HUES48 (cell line): ENCODE measurements around the gene RPL36A.

Source experiments
- H3K27ac ChIP-seq: one replicate; pipeline ENCODE4 v1.7.0; 2013; ENCODE audit warnings: low read depth, low read length, inconsistent platforms
- H3K27me3 ChIP-seq: 2 replicates; pipeline ENCODE4 v1.6.1; 2013; ENCODE audit warnings: mild to moderate bottlenecking, low read length; ENCODE audit not compliant: control insufficient read depth, insufficient read depth
- H3K36me3 ChIP-seq: 2 replicates; pipeline ENCODE4 v1.6.1; 2013; ENCODE audit warnings: low read length; ENCODE audit not compliant: control insufficient read depth, insufficient read depth
- H3K4me1 ChIP-seq: 2 replicates; pipeline ENCODE4 v1.6.1; 2013; ENCODE audit warnings: mild to moderate bottlenecking, low read length; ENCODE audit not compliant: control insufficient read depth, insufficient read depth
- H3K4me3 ChIP-seq: 2 replicates; pipeline ENCODE4 v1.5.1; 2013; ENCODE audit warnings: mild to moderate bottlenecking, low read depth, low read length
- H3K9ac ChIP-seq: 2 replicates; pipeline ENCODE4 v1.6.1; 2013; ENCODE audit warnings: mild to moderate bottlenecking, low read depth, low read length, moderate library complexity
- H3K9me3 ChIP-seq: 2 replicates; pipeline ENCODE4 v1.6.1; 2013; ENCODE audit warnings: low read length; ENCODE audit not compliant: control insufficient read depth, insufficient read depth

The RPL36A gene

GRCh38 chrX:101393530-101394305 lies 2.9 kb downstream of the RPL36A start:
- Histone ChIP-seq H3K27ac (peak overlapping the region; percentile 1), H3K4me3 (no peak overlapping the region; the same call in 1 of the 2 replicates), H3K9ac (no peak overlapping the region), H3K9me3 (peaks cover 30% of the 10 kb centered on the region), H3K27me3 (no peaks in the 10 kb centered on the region), H3K4me1 (no peaks in the 10 kb centered on the region), H3K36me3 (peaks cover 52% of the 10 kb centered on the region)

- H3K27ac ChIP-seq: no peak overlapping the region
- H3K4me3 ChIP-seq: no peak overlapping the region
- H3K9me3 ChIP-seq: peaks cover 32% of the 10 kb centered on the region
- H3K9ac ChIP-seq: no peak overlapping the region
- H3K4me1 ChIP-seq: no peaks in the 10 kb centered on the region
- peaks cover 53% of the 10 kb centered on the region for H3K36me3 ChIP-seq
- H3K27me3 ChIP-seq: no peaks in the 10 kb centered on the region
Measured at GRCh38 chrX:101394372-101394771, 3.6 kb downstream of the RPL36A start.

- H3K27me3 ChIP-seq: no peaks in the 10 kb centered on the region
- no peak overlapping the region for H3K9ac ChIP-seq
- no peaks in the 10 kb centered on the region for H3K4me1 ChIP-seq
- peaks cover 31% of the 10 kb centered on the region for H3K9me3 ChIP-seq
- peaks cover 64% of the 10 kb centered on the region for H3K36me3 ChIP-seq
- H3K4me3 ChIP-seq: no peak overlapping the region
- H3K27ac ChIP-seq: no peak overlapping the region
Measured at GRCh38 chrX:101395789-101396188, 5.0 kb downstream of the RPL36A start.

GRCh38 chrX:101397779-101398178 lies 7.0 kb downstream of the RPL36A start:
- Histone ChIP-seq H3K4me3 (no peak overlapping the region), H3K27ac (peak overlapping the region; percentile 59), H3K9me3 (peaks cover 19% of the 10 kb centered on the region), H3K27me3 (no peaks in the 10 kb centered on the region), H3K9ac (no peak overlapping the region), H3K4me1 (no peaks in the 10 kb centered on the region), H3K36me3 (peaks cover 61% of the 10 kb centered on the region)

- Histone ChIP-seq H3K4me3 (no peak overlapping the region), H3K27me3 (no peaks in the 10 kb centered on the region), H3K9me3 (peaks cover 17% of the 10 kb centered on the region), H3K4me1 (no peaks in the 10 kb centered on the region), H3K36me3 (peaks cover 60% of the 10 kb centered on the region), H3K27ac (no peak overlapping the region), H3K9ac (no peak overlapping the region)
Measured at GRCh38 chrX:101398694-101399093, 7.9 kb downstream of the RPL36A start.

GRCh38 chrX:101399825-101400224 lies 9.0 kb downstream of the RPL36A start:
- no peak overlapping the region for H3K27ac ChIP-seq
- H3K9ac ChIP-seq: no peak overlapping the region
- peaks cover 20% of the 10 kb centered on the region for H3K9me3 ChIP-seq
- no peaks in the 10 kb centered on the region for H3K27me3 ChIP-seq
- no peak overlapping the region for H3K4me3 ChIP-seq
- no peaks in the 10 kb centered on the region for H3K4me1 ChIP-seq
- peaks cover 56% of the 10 kb centered on the region for H3K36me3 ChIP-seq

- Histone ChIP-seq H3K4me3 (peak overlapping the region; percentile 76), H3K27me3 (no peaks in the 10 kb centered on the region), H3K36me3 (peaks cover 18% of the 10 kb centered on the region), H3K9me3 (peaks cover 27% of the 10 kb centered on the region), H3K27ac (peak overlapping the region; percentile 94), H3K4me1 (no peaks in the 10 kb centered on the region), H3K9ac (peak overlapping the region; percentile 91)
Measured at GRCh38 chrX:101407167-101407747, 16.4 kb downstream of the RPL36A start.

- Histone ChIP-seq H3K27me3 (no peaks in the 10 kb centered on the region), H3K4me3 (peak within 1 kb of the TSS; percentile 76)
Measured at GRCh38 chrX:101407748-101408531, 17.1 kb downstream of the RPL36A start, which contains the start of the genes GLA and HNRNPH2. TSS of gene GLA (minus strand) at chrX:101407925. CDS start at chrX:101407903, 22 bp downstream. TSS of gene HNRNPH2 (plus strand) at chrX:101408222. CDS start at chrX:101411989, 3,767 bp downstream.

GRCh38 chrX:101408532-101408841 lies 17.7 kb downstream of the RPL36A start:
- peaks cover 37% of the 10 kb centered on the region for H3K9me3 ChIP-seq
- peak overlapping the region; percentile 76 for H3K4me3 ChIP-seq
- H3K27ac ChIP-seq: peak overlapping the region; percentile 88
- H3K9ac ChIP-seq: peak overlapping the region; percentile 96
- H3K36me3 ChIP-seq: peaks cover 27% of the 10 kb centered on the region
- no peaks in the 10 kb centered on the region for H3K27me3 ChIP-seq
- H3K4me1 ChIP-seq: no peaks in the 10 kb centered on the region

More at GRCh38 chrX:101407748-101408531, 17.1 kb downstream of the RPL36A start, which contains the start of the genes GLA and HNRNPH2:
- Histone ChIP-seq H3K9ac (peak within 1 kb of the TSS; percentile 96), H3K4me1 (no peaks in the 10 kb centered on the region), H3K27ac (peak within 1 kb of the TSS; percentile 94), H3K36me3 (peaks cover 24% of the 10 kb centered on the region), H3K9me3 (peaks cover 33% of the 10 kb centered on the region)

GRCh38 chrX:101409043-101409442 lies 18.2 kb downstream of the RPL36A start:
- peak overlapping the region; percentile 96 for H3K9ac ChIP-seq
- no peak overlapping the region for H3K27ac ChIP-seq
- H3K4me1 ChIP-seq: no peaks in the 10 kb centered on the region
- peaks cover 37% of the 10 kb centered on the region for H3K9me3 ChIP-seq
- peak overlapping the region; percentile 76 for H3K4me3 ChIP-seq
- H3K27me3 ChIP-seq: no peaks in the 10 kb centered on the region
- peaks cover 26% of the 10 kb centered on the region for H3K36me3 ChIP-seq
